HG02973 (cell line): ENCODE measurements around the gene DFFA.
A peak's percentile ranks its signal among the peaks of the same experiment; 100 is the strongest.
"Not testable (repeated sequence)": the region's sequence is repeated elsewhere in the genome, so short reads cannot be mapped to it uniquely, and the experiment has no call there.

Experiments used
- ATAC-seq: cut with Tn5 transposase; IDR thresholded peaks from one replicate; pipeline ENCODE4 v1.9.1; 2021; ENCODE audit warnings: moderate library complexity; ENCODE audit not compliant: unreplicated experiment

The DFFA gene

DNA sequence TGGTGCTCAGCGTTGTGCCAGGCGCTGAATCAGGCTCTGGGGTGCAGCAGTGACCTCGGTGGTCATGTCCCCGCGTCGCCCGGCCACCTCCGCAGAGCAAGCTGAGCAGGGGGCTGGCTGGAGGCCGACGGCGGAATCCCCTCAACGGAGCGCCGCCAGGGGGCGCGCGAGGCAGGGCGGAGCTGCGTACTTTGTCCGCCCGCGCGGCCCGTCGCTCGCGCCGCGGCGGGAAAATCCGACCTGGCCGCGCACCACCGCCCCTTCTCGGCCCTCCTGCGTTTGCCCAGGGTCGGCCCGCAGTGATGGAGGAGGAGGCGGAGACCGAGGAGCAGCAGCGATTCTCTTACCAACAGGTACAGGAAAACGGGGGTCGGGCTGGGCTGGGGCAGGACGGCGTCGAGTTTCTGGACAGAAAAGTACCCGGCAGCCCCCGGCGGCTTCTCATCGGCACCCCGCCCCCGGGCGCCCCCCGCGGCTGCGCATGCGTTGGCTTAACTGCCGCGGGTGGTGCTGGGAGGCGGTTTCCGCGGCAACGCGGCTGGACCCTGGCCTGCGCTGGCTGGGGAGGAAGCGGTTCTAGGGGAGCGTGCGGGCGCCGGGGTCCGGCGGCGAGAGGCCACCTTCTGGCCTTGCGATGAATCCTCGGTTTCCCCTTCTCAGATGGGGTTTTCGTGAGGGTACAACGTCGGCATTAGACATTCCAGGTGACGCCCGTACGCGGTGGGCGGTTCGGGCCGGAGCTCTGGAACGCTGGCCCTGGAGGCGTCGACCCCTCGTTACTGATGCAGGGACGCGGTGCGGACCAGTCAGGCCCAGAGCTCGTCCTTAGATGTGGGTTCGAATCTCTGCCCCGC lies 41.9 kb downstream of the DFFA start, which contains the start of gene CENPS:
Gene CENPS (plus strand): TSS at position 218 of the 854 bp plus-strand sequence. CDS start 85 bp downstream, at position 303.
- ATAC-seq: peak; percentile 63

DNA sequence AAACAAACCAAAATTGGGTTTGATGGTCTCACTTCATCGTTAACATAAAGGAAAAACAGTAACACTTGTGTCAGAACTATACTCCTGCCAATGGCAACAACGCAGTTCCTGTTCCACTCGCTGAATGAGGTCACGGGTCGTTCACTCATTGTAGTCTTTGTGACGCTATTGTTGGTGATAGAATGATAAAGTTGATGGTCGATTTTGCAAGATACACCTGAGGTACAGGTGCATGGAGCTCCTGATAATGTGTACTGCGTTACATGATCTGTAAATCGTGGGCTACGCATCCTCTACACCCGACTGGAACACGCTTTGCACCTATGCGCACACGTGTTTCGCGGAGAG lies 42.5 kb downstream of the DFFA start:
- peak; percentile 8 for ATAC-seq

DNA sequence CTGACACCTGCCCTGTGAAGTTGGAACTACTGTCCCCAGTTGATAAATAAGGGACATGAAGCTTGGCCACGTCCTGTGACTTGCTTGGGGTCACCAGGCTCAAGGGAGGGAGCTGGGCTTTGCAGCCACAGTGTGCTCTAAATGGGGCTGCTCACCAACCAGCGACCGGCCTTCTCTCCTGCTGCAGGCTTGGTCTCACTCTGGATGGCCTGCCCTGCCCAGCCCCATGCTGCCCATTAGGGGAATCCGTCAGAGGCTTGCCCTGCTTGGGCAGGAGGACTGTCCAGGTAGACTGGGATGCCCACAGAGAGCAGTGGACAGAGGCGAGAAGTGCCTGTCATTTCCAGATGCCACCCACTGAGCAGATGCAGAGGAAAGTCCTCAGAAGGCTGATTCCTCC lies 43.3 kb downstream of the DFFA start:
- no peak for ATAC-seq

DNA sequence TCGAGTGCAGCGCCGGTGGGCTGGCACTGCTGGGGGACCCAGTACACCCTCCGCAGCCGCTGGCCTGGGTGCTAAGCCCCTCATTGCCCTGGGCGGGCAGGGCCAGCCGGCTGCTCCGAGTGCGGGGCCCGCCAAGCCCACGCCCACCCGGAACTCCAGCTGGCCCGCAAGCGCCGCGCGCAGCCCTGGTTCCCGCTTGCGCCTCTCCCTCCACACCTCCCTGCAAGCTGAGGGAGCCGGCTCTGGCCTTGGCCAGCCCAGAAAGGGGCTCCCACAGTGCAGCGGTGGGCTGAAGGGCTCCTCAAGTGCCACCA lies 45.8 kb downstream of the DFFA start:
- not testable (repeated sequence) for ATAC-seq

DNA sequence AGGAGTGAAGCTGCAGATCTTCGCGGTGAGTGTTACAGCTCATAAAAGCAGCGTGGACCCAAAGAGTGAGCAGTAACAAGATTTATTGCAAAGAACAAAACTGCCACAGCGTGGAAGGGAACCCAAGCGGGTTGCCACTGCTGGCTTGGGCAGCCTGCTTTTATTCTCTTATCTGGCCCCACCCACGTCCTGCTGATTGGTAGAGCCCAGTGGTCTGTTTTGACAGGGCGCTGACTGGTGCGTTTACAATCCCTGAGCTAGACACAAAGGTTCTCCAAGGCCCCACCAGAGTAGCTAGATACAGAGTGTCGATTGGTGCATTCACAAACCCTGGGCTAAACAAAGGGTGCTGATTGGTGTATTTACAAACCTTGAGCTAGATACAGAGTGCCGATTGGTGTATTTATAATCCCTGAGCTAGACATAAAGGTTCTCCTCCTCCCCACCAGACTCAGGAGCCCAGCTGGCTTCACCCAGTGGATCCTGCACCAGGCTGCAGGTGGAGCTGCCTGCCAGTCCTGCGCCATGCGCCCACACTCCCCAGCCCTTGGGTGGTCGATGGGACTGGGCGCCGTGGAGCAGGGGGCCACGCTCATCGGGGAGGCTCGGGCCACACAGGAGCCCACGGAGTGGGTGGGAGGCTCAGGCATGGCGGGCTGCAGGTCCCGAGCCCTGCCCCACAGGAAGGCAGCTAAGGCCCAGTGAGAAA lies 46.3 kb downstream of the DFFA start:
- ATAC-seq: not testable (repeated sequence)

DNA sequence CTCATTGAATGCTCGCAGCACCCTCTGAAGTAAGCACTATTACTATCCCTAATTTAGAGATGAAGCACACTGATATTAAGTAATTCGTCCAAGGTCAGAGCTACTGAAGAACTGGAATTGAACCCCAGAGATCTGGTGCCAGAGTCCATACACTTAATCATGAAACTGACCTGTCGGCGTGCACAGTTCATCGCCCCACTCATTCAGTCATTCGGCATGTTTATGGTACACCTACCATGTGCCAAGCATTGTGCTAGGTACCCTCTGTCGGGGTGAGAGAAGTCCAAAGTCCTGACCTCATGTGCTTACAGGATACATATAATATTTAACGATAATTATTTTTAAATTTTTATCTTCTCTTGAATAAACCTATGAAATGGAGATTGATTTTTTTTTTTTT lies 47.7 kb downstream of the DFFA start:
- no peak for ATAC-seq

DNA sequence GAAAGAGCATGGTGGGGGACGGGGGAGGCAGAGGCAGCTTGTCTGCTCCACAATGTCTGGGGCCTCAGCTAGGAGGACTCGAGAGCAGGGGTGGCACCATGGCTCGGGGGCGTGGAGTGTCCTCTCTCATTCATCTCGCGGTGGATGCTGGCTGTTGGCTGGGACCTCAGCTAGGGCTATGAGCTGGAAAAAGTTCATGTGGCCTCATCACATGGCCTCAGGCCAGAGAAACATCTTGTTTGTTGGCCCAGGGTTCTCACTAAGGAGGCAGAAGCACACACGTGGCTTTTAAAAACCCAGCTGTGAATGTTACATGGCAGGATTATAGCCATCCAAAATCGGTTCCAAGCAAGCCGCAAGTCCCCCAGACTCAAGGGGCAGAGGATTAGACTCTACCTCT lies 48.3 kb downstream of the DFFA start:
- no peak for ATAC-seq

DNA sequence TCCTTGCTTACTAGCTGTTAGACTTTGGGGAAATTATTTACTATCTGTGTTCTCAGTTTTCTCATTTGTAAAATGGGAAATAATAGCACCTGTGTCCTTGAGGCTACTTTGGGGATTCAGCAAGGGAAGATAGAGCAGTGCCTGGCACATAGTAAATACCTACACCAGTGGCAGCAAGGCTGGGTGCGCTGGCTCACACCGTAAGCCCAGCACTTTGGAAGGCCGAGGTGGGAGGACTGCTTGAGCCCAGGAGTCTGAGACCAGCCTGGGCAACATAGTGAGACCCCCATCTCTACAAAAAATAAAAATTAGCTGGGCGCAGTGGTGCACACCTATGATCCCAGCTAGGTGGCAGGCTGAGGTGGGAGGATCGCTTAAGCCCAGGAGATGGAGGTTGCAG lies 50.7 kb downstream of the DFFA start:
- ATAC-seq: no peak

DNA sequence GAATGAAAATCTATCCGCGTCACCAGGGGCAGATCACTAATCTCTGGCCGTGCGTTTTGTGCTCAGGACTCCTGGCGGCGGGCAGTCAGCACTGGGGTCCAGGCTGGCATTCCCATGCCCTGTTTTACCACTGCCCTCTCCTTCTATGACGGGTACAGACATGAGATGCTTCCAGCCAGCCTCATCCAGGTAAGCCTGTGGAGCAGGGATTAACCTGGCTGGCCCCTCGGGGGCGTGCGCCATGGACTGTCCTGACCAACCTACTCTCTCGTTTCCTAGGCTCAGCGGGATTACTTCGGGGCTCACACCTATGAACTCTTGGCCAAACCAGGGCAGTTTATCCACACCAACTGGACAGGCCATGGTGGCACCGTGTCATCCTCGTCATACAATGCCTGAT lies 53.0 kb downstream of the DFFA start:
- ATAC-seq: no peak

DNA sequence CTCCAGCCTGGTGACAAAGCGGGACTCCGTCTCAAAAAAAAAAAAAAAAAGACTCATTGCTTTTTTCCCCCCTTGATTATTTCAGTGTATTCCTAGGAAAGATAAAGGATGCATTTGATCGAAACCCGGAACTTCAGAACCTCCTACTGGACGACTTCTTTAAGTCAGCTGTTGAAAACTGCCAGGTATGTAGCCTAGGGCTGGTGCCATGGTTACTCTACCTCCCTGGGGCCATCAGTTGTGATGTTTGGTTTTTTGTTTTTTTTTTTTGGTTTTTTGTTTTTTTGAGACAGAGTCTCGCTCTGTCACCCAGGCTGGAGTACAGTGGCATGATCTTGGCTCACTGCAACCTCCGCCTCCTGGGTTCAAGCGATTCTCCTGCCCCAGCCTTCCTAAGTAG lies 53.6 kb downstream of the DFFA start:
- not testable (repeated sequence) for ATAC-seq

DNA sequence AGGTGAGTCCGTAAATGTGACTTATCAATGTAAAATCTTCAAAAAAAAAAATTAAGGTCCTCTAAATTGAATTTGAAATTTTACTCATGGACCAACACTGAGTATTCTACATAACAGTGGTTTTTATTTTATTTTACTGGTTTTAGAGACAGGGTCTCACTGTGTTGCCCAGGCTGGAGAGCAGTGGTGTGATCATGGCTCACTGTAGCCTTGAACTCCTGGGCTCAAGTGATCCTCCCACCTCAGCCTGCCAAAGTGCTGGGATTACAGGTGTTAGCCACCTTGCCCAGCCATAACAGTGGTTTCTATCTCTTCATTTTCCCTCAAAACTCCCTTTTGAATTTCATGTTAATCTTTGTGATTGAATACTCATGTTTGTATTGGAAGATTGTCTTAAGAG lies 56.4 kb downstream of the DFFA start:
- not testable (repeated sequence) for ATAC-seq

DNA sequence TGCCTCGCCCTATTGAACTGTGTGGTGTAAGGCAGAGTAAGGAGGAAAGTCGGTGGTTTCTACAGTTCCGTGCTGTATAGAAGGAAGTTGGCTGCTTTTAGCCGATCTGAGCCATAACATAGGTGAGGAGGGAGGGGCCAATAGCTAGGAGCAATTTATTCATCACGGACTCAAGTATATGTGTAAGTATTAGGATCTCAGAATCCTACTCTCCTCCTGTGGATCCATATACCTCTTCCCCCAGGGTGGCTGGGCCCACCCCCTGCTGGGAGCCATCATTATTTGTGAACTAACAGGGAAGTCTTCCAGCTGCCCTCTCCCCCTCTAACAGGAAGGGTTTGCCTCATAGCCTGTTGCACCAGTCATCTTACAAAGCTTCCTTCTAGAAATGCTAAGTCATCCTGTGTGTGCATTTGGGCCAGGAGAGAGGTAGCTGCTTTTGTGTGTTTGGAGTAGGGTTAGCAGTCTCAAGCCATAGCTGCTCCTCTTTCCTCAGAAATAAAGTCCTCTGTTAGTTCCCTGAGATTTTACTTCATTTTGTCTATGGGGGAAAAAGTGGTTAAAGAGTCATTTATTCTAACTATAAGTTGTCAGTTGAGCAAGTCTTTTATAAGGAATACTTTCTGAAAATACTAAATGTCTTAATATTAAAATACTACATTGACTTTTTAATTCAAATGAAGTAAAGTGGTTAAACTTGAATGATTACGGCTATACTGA lies 57.0 kb downstream of the DFFA start:
- ATAC-seq: no peak

DNA sequence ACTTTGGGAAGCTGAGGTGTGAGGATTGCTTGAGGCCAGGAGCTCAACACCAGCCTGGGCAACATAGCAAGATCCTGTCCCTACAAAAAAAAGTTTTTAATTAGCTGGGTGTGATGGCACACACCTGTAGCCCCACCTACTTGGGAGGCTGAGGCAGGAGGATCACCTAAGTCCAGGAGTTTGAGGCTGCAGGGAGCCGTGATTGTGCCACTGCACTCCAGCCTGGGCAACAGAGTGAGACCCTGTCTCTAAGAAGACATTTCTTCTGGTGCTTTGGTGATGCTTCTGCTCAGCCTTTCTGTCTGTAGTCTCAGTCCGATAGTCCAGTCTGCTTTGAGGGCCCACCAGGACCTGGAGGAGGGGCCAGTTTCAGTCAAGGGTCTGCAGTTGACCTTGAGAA lies 65.1 kb downstream of the DFFA start:
- no peak for ATAC-seq
